OCI-LY3 (cell line): ENCODE results near the gene APOBEC3B.

Experiments used
- CTCF ChIP-seq: fragments of 200-600, 300-600 bp; sonication (generic); IDR thresholded peaks from 2 replicates; pipeline ENCODE4 v1.5.1; 2014; ENCODE audit warnings: antibody characterized with exemption, low read length, low read depth
- EZH2phosphoT487 ChIP-seq: fragments of 200-600 bp; shearing (Covaris generic); IDR thresholded peaks from 2 replicates; pipeline ENCODE4 v1.6.1; 2018; ENCODE audit warnings: antibody characterized with exemption, mixed run types, low read depth

- TF ChIP-seq CTCF (no peak), EZH2phosphoT487 (no peak)
Measured at GRCh38 chr22:38953091-38953490, 29.1 kb upstream of the APOBEC3B start.
